Endothelial cell (in vitro differentiated cells): ENCODE results near the gene USP31. TPM values are rescaled to one million over a fixed set of nuclear protein-coding genes. Genes with fewer than 3 reads are reported as not detected.

Experiments
- DNase-seq: peaks from one replicate; pipeline ENCODE4 v3.0.0; 2021; ENCODE audit warnings: low spot score
- H3K27ac Mint-ChIP-seq: one replicate; pipeline ENCODE4 v1.8.0; 2021; ENCODE audit warnings: mixed read lengths, inconsistent platforms; ENCODE audit not compliant: unreplicated experiment
- H3K27me3 Mint-ChIP-seq: one replicate; pipeline ENCODE4 v1.8.0; 2021; ENCODE audit warnings: mild to moderate bottlenecking, moderate library complexity, mixed read lengths, inconsistent platforms; ENCODE audit not compliant: unreplicated experiment
- H3K36me3 Mint-ChIP-seq: one replicate; pipeline ENCODE4 v1.8.0; 2021; ENCODE audit warnings: mild to moderate bottlenecking, low read depth, mixed read lengths, inconsistent platforms; ENCODE audit not compliant: unreplicated experiment
- H3K4me1 Mint-ChIP-seq: one replicate; pipeline ENCODE4 v1.8.0; 2021; ENCODE audit warnings: mild to moderate bottlenecking, mixed read lengths, inconsistent platforms; ENCODE audit not compliant: unreplicated experiment
- H3K4me3 Mint-ChIP-seq: one replicate; pipeline ENCODE4 v1.8.0; 2021; ENCODE audit warnings: mild to moderate bottlenecking, mixed read lengths, inconsistent platforms; ENCODE audit not compliant: unreplicated experiment
- H3K9me3 Mint-ChIP-seq: one replicate; pipeline ENCODE4 v1.8.0; 2021; ENCODE audit warnings: mixed read lengths, inconsistent platforms; ENCODE audit not compliant: unreplicated experiment
- CTCF ChIP-seq: fragments of 200-600 bp; sonication (generic); IDR thresholded peaks from one replicate; pipeline ENCODE4 v1.5.0; 2021; ENCODE audit warnings: antibody characterized with exemption; ENCODE audit not compliant: unreplicated experiment
- total RNA-seq: library from RNA; stranded (reverse); fragmentation: NEBNext Ultra II Directional; extraction: Animal tissue kit (Norgen Biotek cat#: 25700); gene quantifications from one replicate; pipeline ENCODE4 v1.2.1, GENCODE V29; 2021; ENCODE audit not compliant: unreplicated experiment

USP31 gene
- total RNA-seq, 1 donor from 2014 or later, result 32.0 TPM

- peaks cover 31% of the 10 kb centered on the region for H3K36me3 Mint-ChIP-seq
These were observed 57.0 kb downstream of the USP31 start for GRCh38 chr16:23092072-23092800.

GRCh38 chr16:23089111-23089510, 60.1 kb downstream of the USP31 start:
- Mint-ChIP-seq H3K27ac (no peak overlapping the region), H3K36me3 (peaks cover 34% of the 10 kb centered on the region), H3K4me3 (no peak overlapping the region), H3K9me3 (no peaks in the 10 kb centered on the region), H3K4me1 (peaks cover 7% of the 10 kb centered on the region), H3K27me3 (peaks cover 1% of the 10 kb centered on the region)
- no peak for DNase-seq
- TF ChIP-seq CTCF, result no peak

More at GRCh38 chr16:23092072-23092800, 57.0 kb downstream of the USP31 start:
- peaks cover 4% of the 10 kb centered on the region for H3K4me1 Mint-ChIP-seq
- no peak for TF ChIP-seq CTCF
- no peak overlapping the region for H3K27ac Mint-ChIP-seq
- H3K4me3 Mint-ChIP-seq, result no peak overlapping the region
- DNase-seq, result no peak
- H3K27me3 Mint-ChIP-seq, result no peaks in the 10 kb centered on the region
- no peaks in the 10 kb centered on the region for H3K9me3 Mint-ChIP-seq

GRCh38 chr16:23088018-23088417, 61.2 kb downstream of the USP31 start:
- no peak overlapping the region for H3K27ac Mint-ChIP-seq
- peaks cover 6% of the 10 kb centered on the region for H3K4me1 Mint-ChIP-seq
- H3K9me3 Mint-ChIP-seq, result no peaks in the 10 kb centered on the region
- H3K4me3 Mint-ChIP-seq, result no peak overlapping the region
- H3K27me3 Mint-ChIP-seq, result peaks cover 1% of the 10 kb centered on the region
- no peak for DNase-seq
- H3K36me3 Mint-ChIP-seq, result peaks cover 38% of the 10 kb centered on the region
- no peak for TF ChIP-seq CTCF

- H3K27ac Mint-ChIP-seq, result no peak overlapping the region
These were observed 63.3 kb downstream of the USP31 start for GRCh38 chr16:23085949-23086348.

More at GRCh38 chr16:23085949-23086348, 63.3 kb downstream of the USP31 start:
- no peak overlapping the region for H3K4me3 Mint-ChIP-seq
- H3K36me3 Mint-ChIP-seq, result peaks cover 43% of the 10 kb centered on the region
- DNase-seq, result no peak
- no peaks in the 10 kb centered on the region for H3K9me3 Mint-ChIP-seq
- peaks cover 3% of the 10 kb centered on the region for H3K27me3 Mint-ChIP-seq
- TF ChIP-seq CTCF, result no peak
- H3K4me1 Mint-ChIP-seq, result peaks cover 6% of the 10 kb centered on the region
